Stimulated activated naive CD4-positive, alpha-beta T cell treated with Interleukin-2 at 50 U/mL for 16 hours (primary cell): ENCODE results near the gene RTKN2.
A peak's percentile ranks its signal among the peaks of the same experiment; 100 is the strongest.

Experiments
- DNase-seq: peaks from one replicate; lab custom pipeline; 2025; lab: John Stamatoyannopoulos, UW

The RTKN2 gene

DNA sequence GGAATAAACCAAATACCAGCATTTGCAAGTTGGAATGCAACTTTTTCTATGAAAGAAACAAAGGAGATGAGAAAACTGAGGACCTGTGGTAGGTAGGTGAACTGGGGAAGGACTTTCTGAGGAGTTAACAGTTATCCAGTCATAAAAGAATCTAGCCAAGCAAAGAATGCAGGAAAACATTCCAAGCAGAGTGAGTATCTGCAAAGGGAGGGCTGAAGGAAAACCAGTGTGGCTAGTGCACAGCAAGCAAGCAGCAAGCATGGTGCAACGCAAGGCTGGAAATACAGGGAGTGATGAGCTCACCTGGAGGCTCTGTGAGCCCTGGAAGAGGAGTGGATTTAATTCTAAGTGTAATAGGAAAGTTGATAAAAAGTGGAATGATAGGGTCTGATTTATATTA lies 44.0 kb downstream of the RTKN2 start:
- no peak for DNase-seq

- no peak for DNase-seq
These were observed 51.0 kb downstream of the RTKN2 start for GRCh38 chr10:62217683-62218082.

GRCh38 chr10:62214364-62214874 lies 54.2 kb downstream of the RTKN2 start:
- DNase-seq, result no peak

DNA sequence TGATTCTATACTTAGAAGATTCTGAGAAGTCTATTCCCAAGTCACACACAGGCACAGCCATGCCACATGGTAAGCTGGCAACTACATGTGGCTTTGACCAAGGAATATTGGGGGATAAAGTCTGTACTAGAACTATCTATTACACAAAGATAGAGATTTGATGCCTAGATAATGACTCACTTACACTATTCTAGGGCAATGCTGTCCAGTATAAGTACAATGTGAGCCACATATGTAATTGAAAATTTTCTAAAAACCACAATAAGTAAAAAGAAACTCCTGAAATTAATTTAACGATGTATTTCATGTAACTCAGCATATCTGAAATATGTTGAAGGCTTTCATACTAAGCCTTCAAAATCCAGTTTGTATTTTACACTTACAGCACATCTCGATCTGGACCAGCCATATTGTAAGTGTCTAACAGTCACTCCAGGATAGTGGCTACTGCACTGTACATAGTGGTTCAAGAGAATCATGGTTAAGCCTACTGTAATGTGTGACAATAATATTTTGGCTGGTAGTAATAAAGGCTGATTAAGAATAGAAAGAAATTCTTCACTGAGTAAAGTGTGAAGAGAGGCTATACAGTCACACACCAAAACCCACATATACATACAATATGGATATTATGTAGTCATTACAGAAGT lies 62.8 kb downstream of the RTKN2 start:
- no peak for DNase-seq

DNA sequence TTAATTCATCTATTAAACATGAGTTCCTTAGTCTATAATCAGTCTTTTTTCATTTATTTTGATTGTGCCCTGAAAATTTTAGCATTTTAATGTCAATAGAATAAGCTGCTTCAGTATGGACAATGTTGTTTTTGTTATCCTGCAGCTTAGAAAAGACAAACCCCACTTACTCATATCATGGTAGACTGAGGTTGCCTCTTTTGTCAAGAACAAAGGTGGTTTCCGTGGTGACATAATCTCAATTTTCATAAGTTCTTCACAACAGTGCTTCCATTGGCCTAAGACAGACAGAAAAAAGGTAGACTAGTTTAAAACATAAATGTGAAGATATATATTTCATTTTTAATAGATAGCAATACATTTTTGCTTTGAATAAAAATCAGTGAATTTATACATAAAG lies 69.1 kb downstream of the RTKN2 start:
- DNase-seq, result no peak

- DNase-seq, result no peak
These were observed 72.1 kb downstream of the RTKN2 start for GRCh38 chr10:62196528-62196927.

GRCh38 chr10:62195675-62195926 lies 73.0 kb downstream of the RTKN2 start:
- no peak for DNase-seq

DNA sequence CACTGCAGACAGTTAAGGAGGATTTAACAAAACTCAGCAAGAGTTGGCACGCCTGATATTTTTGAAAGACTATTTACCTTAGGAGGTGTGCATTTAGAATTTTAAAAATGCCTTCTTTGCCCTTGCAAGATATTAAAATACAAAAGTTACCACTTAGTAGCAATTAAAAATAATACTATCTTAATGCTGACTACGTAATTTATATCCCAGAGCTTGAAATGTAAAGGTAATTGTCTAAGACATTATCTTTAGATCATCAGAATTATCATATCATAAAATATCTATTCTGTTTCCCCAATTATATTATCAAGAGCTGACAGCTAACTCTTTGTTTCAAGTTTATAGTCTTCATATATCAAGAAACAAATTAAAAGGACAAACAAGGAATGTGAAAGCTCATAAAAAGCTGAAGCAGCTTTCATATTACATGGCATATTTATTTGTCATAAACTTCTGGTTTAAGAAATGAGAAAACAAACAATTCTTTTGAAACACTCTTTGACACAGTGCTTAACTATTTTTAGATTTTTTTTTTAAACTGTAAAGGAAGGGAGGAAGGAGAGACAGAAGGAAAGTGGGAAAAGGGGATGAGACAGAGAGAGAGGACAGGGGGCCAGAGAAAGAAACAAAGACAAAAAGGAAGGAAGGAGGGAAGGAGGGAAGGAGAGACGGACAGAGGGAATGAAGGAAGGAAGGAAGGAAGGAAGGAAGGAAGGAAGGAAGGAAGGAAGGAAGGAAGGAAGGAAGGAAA lies 73.5 kb downstream of the RTKN2 start:
- DNase-seq, result no peak

- no peak for DNase-seq
These were observed 75.2 kb downstream of the RTKN2 start for GRCh38 chr10:62193479-62193878.

- DNase-seq, result no peak
These were observed 79.5 kb downstream of the RTKN2 start for GRCh38 chr10:62189131-62189530.

DNA sequence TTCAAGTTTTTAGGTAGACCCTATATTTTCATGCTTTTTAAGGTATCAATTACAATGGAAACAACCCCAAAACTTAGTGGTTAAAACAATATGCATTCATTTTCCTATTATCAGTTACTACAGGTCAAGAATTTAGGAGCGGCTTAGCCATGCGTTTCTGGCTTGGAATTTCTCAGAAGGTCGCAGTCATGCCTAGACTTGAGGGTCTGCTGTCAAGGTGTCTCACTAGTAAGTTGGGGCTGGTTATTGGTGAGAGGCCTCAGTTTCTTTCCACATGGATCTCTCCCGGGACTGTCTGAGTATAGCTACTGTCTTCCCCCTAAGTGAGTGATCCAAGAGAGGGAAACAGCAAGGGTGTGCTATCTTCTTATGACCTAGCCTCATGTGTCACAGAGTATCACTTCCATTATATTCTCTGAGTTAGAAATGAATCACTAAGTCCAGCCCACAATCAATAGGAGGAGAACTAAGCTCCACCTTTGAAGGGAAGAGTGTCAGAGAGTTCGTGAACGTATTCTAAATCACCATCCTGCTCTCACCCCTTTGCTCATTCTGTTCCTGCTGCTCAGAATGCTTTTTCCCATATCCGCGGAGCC lies 80.5 kb downstream of the RTKN2 start:
- DNase-seq, result no peak

DNA sequence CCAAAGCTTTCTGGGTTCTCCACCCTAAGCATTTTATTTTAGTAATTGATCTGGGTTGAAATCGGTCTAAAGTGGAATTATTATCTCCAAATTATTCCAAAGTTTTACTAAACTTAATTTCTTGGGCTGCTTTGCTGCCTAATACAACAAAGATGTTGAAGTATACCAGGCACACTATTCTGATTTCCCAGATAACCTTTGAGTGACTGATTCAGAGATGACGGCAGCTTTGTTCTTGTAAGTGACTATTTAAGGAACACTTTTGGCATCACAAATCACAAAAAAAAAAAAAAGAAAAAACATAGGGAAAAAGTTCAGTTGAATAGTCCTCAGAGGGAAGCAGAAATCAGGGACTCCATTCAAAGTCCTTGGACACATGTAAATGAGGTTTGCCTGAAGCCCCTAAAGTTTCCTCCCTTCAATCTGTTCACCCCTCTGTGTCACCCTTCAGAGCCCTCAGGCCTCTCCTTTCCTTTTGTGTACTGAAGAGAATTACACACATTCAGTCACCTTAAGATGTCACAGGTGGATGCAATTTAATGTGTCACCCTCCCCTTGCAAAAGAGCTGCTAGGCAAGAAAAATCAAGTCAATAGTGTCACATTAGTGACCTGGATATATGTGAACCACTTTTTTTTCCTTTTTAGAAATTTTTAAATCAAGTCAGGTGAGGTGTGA lies 81.5 kb downstream of the RTKN2 start:
- no peak for DNase-seq

GRCh38 chr10:62185919-62186692 lies 82.5 kb downstream of the RTKN2 start:
- peak; percentile 34 for DNase-seq

- DNase-seq, result no peak
These were observed 84.5 kb downstream of the RTKN2 start for GRCh38 chr10:62183857-62184795.

DNA sequence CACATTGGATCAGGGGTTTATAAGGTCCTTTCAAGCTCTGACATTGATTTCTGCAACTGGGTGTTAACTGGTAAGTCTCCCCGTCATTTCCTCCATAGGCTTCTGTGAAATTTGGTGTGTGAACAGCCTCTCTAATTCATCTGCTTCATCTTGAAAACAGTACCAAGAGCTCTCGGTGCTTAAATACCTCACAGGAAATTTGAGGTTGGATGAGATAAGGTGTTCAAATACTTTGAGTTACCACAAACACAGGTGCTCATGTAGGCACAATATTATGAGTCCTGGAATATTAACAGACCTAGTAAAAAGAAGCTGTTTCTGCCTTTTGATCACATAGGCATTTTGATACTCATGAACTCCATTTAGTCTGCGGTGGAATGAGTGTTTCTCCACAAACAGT lies 85.2 kb downstream of the RTKN2 start:
- no peak for DNase-seq

- DNase-seq, result no peak
These were observed 86.0 kb downstream of the RTKN2 start for GRCh38 chr10:62182595-62182994.

DNA sequence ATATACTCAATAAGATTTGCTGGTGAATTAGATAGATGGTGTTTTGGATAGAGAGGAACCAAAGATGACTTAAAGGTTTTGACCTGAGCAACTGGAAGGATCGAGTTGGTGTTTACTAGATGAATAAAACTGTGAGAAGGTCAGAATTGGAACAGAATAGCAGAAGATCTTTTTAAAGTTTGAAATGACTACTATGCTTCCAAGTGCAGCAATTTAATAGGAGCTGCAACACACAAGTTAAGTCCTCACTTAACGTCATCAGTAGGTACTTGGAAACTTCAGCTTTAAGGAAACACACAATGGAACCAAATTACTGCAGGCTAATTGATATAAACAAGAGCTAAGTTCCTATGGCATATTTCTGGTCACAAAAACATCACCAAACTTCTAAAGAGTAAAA lies 86.5 kb downstream of the RTKN2 start:
- DNase-seq, result no peak

GRCh38 chr10:62180677-62181076 lies 88.0 kb downstream of the RTKN2 start:
- DNase-seq, result no peak

GRCh38 chr10:62178568-62178967 lies 90.1 kb downstream of the RTKN2 start:
- no peak for DNase-seq

DNA sequence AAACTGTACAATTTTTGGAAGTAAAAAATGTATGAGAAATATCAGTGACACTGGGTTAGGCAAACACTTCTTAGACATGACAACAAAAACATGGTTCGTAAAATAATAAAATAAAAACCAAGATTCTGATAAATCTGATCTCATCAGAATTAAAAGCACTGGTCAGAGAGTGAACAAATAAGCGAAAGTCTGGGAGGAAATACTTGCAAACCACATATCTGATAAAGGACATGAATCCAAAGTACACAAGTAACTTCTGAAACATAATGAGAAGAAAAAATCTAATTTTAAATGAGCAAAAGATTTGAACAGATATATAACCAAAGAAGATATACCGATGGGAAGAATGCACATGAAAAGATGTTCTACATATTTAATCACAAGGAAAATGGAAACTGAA lies 91.5 kb downstream of the RTKN2 start:
- DNase-seq, result no peak

DNA sequence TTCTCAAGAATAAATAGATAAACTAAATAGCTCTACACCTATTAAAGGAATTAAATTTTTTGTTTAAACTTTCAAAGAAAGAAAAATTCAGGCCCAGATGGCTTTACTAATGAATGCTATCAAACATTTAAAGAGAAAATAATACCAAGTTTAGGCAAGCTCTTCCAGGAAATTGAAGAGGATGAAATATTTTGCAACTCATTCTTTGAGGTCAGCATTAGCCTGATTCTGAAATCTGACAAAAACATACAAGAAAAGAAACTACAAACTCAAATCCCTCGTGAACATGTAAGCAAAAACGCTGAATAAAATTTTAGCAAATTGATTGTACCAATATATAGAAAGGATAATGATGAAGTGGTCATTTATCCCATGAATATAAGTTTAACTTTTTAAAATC lies 93.4 kb downstream of the RTKN2 start:
- no peak for DNase-seq
